Fibroblast of lung (primary cell): ENCODE measurements around the gene FCHO2. TPM values are rescaled to one million over a fixed set of nuclear protein-coding genes. Genes with fewer than 3 reads are reported as not detected.
A peak's percentile ranks its signal among the peaks of the same experiment; 100 is the strongest.
"Not testable (repeated sequence)": the region's sequence is repeated elsewhere in the genome, so short reads cannot be mapped to it uniquely, and the experiment has no call there.

Experiments used
- DNase-seq, 2 donors: peaks; one replicate each; pipeline versions ENCODE4 v3.0.0 to v3.0.0-alpha.2; 2010; ENCODE audit warnings: low read depth in 2 of 2
- H2AFZ ChIP-seq: 2 replicates; pipeline ENCODE4 v1.5.1; 2012; ENCODE audit warnings: low read length, control low read depth, inconsistent platforms
- H3K27ac ChIP-seq: 2 replicates; pipeline ENCODE4 v1.5.1; 2011; ENCODE audit warnings: low read length, control low read depth; ENCODE audit not compliant: insufficient read depth
- H3K27me3 ChIP-seq: 2 replicates; pipeline ENCODE4 v1.5.1; 2011; ENCODE audit warnings: mild to moderate bottlenecking, low read length; ENCODE audit not compliant: control insufficient read depth, insufficient read depth
- H3K36me3 ChIP-seq: 2 replicates; pipeline ENCODE4 v1.5.1; 2011; ENCODE audit warnings: low read length; ENCODE audit not compliant: control insufficient read depth, insufficient read depth
- H3K4me1 ChIP-seq: 2 replicates; pipeline ENCODE4 v1.5.1; 2011; ENCODE audit warnings: low read length; ENCODE audit not compliant: control insufficient read depth, insufficient read depth; ENCODE audit errors: extremely low read depth
- H3K4me2 ChIP-seq: 2 replicates; pipeline ENCODE4 v1.5.1; 2011; ENCODE audit warnings: low read length, control low read depth; ENCODE audit not compliant: insufficient read depth; ENCODE audit errors: extremely low read depth
- H3K4me3 ChIP-seq, 4 experiments: fragments of 200-600 bp in 1 of 4; sonication (generic) in 1 of 4; replicated peaks in 1 of 4; 2 replicates each; pipeline ENCODE4 v1.5.1; 2011 to 2016; ENCODE audit warnings: low read length in 4 of 4, low read depth in 3 of 4, mild to moderate bottlenecking in 3 of 4, control low read depth in 2 of 4, inconsistent platforms in 1 of 4, mixed read lengths in 1 of 4; ENCODE audit not compliant: insufficient read depth in 1 of 4; ENCODE audit errors: control extremely low read depth in 1 of 4
- H3K79me2 ChIP-seq: 2 replicates; pipeline ENCODE4 v1.5.1; 2012; ENCODE audit warnings: mild to moderate bottlenecking, low read length, inconsistent platforms; ENCODE audit not compliant: control insufficient read depth, insufficient read depth
- H3K9ac ChIP-seq: 2 replicates; pipeline ENCODE4 v1.5.1; 2011; ENCODE audit warnings: mild to moderate bottlenecking, low read length, control low read depth; ENCODE audit not compliant: insufficient read depth
- H3K9me3 ChIP-seq: 2 replicates; pipeline ENCODE4 v1.5.1; 2012; ENCODE audit warnings: low read depth, low read length; ENCODE audit not compliant: control insufficient read depth, insufficient read depth
- H4K20me1 ChIP-seq: 2 replicates; pipeline ENCODE4 v1.5.1; 2011; ENCODE audit warnings: low read length; ENCODE audit not compliant: control insufficient read depth, insufficient read depth; ENCODE audit errors: extremely low read depth
- EZH2 ChIP-seq: IDR thresholded peaks from 2 replicates; pipeline ENCODE4 v1.5.1; 2012; ENCODE audit warnings: low read length, control low read depth, mild to moderate bottlenecking; ENCODE audit errors: missing control alignments
- polyA plus RNA-seq, 2 donors: library from polyadenylated mRNA; depleted of rRNA in 1 of 2; stranded (reverse) in 1 of 2; unstranded in 1 of 2; fragments of >200 nt; gene quantifications; 2 replicates each; pipeline ENCODE4 v1.2.1, GENCODE V29; 2011 to 2012; ENCODE audit warnings: missing spikeins in 1 of 2
- total RNA-seq: library from RNA; depleted of rRNA; stranded (reverse); fragments of >200 nt; gene quantifications from 2 replicates; pipeline ENCODE4 v1.2.1, GENCODE V29; 2014
- TF ChIP-seq, protein P1 (sequence below), 2 donors: IDR thresholded peaks in 1 of 2; conservative IDR thresholded peaks in 1 of 2; 1 replicate in 1 of 2; 2 replicates in 1 of 2; pipeline ENCODE4 v1.5.1; 2011 to 2012; ENCODE audit warnings: low read length in 2 of 2, control low read depth in 1 of 2, inconsistent platforms in 1 of 2, low read depth in 1 of 2, mild to moderate bottlenecking in 1 of 2

FCHO2 gene
- total and polyA plus RNA-seq, 2 donors (not counting 1 experiment from before 2014, with no cell fraction given): 11.3 to 19.2 TPM

DNA sequence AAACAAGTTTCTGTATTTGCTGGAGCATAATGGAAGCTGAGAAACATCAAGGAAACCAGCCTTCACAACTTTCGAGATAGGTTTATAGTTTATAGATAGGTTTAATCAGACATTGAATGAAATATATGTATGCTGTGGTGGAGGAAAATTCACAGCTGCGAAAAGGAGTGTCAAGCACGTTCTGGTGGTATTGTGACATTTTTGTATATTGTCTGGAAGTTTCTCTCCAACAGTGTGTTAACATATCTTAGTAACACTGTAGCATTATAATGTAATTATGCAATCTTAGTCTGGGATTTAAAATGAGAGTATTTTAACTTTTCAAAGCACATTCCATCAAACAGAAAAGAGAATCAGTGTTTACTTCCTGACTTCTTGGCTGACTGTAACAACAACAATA, 50.0 kb downstream of the FCHO2 start:
- Histone ChIP-seq H3K4me2 (no peak overlapping the region), H3K4me1 (no peaks in the 10 kb centered on the region), H2AFZ (no peak overlapping the region), H4K20me1 (no peaks in the 10 kb centered on the region), H3K27me3 (no peaks in the 10 kb centered on the region), H3K27ac (no peak overlapping the region), H3K4me3 (no peak overlapping the region), H3K9ac (no peak overlapping the region), H3K36me3 (no peaks in the 10 kb centered on the region), H3K79me2 (no peaks in the 10 kb centered on the region), H3K9me3 (no peaks in the 10 kb centered on the region)
- DNase-seq: no peak
- TF ChIP-seq, protein P1, sequence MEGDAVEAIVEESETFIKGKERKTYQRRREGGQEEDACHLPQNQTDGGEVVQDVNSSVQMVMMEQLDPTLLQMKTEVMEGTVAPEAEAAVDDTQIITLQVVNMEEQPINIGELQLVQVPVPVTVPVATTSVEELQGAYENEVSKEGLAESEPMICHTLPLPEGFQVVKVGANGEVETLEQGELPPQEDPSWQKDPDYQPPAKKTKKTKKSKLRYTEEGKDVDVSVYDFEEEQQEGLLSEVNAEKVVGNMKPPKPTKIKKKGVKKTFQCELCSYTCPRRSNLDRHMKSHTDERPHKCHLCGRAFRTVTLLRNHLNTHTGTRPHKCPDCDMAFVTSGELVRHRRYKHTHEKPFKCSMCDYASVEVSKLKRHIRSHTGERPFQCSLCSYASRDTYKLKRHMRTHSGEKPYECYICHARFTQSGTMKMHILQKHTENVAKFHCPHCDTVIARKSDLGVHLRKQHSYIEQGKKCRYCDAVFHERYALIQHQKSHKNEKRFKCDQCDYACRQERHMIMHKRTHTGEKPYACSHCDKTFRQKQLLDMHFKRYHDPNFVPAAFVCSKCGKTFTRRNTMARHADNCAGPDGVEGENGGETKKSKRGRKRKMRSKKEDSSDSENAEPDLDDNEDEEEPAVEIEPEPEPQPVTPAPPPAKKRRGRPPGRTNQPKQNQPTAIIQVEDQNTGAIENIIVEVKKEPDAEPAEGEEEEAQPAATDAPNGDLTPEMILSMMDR (conservative IDR thresholded peaks at IDR 0.05 in 1 of 2, IDR thresholded peaks at IDR 0.05 in 1 of 2; ENCODE audit: low read depth in 1 of 2, low read length in 2 of 2): no peak
- no peak for TF ChIP-seq EZH2

DNA sequence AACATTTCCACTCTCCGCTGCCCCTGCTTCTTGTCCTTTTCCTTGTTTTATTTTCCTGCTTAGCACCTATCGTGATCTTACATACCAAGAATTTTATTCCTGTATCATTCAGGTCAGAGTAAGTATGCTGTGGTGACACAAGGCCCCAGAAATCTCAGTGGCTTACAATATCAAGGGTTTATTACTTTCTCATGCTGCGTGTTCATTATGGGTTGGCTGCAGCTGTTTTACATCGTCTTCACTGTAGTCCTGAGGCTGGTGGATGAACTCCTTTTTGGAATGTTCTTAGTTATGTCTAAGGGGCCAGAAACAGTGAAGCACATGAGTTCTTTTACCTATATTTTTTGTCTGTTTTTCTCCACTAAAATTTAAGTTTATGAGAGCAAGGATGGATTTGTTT, 51.2 kb downstream of the FCHO2 start:
- peak in 1 of 2 donors; percentile 30 for DNase-seq
- H3K27ac ChIP-seq: no peak overlapping the region
- no peak overlapping the region for H3K4me2 ChIP-seq
- H3K9me3 ChIP-seq: no peaks in the 10 kb centered on the region
- H3K79me2 ChIP-seq: no peaks in the 10 kb centered on the region
- H3K9ac ChIP-seq: no peak overlapping the region
- H3K36me3 ChIP-seq: no peaks in the 10 kb centered on the region
- H3K4me1 ChIP-seq: no peaks in the 10 kb centered on the region
- H4K20me1 ChIP-seq: no peaks in the 10 kb centered on the region
- H3K4me3 ChIP-seq: no peak overlapping the region
- H3K27me3 ChIP-seq: no peaks in the 10 kb centered on the region
- H2AFZ ChIP-seq: no peak overlapping the region
- TF ChIP-seq, protein P1 (conservative IDR thresholded peaks at IDR 0.05 in 1 of 2, IDR thresholded peaks at IDR 0.05 in 1 of 2; ENCODE audit: low read depth in 1 of 2, low read length in 2 of 2): no peak
- TF ChIP-seq EZH2: no peak

DNA sequence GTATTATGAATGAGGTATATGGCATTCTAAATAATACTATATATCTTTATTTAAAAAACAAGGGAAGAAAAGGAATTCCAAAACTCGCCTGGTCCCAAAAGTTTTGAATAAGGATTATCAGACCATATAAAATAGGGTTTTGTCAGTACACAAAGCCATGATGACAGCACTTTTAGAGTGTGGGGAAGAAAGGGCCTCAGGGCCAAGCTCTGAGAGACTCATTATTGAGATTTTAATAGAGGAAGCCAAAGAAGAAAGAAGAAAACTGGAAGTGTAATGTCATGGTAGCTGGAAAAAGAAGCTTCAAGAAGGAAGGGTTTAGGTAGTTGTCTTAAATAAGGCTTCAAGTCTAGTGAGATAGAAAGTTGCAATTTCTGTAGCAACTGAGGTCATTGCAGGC, 53.0 kb downstream of the FCHO2 start:
- no peaks in the 10 kb centered on the region for H4K20me1 ChIP-seq
- H3K36me3 ChIP-seq: no peaks in the 10 kb centered on the region
- H3K27ac ChIP-seq: no peak overlapping the region
- no peaks in the 10 kb centered on the region for H3K27me3 ChIP-seq
- TF ChIP-seq EZH2: no peak
- TF ChIP-seq, protein P1 (conservative IDR thresholded peaks at IDR 0.05 in 1 of 2, IDR thresholded peaks at IDR 0.05 in 1 of 2; ENCODE audit: low read depth in 1 of 2, low read length in 2 of 2): no peak
- no peak overlapping the region for H3K9ac ChIP-seq
- no peak overlapping the region for H3K4me3 ChIP-seq
- H3K9me3 ChIP-seq: no peaks in the 10 kb centered on the region
- H2AFZ ChIP-seq: no peak overlapping the region
- H3K4me1 ChIP-seq: no peaks in the 10 kb centered on the region
- no peaks in the 10 kb centered on the region for H3K79me2 ChIP-seq
- H3K4me2 ChIP-seq: no peak overlapping the region
- DNase-seq: no peak

DNA sequence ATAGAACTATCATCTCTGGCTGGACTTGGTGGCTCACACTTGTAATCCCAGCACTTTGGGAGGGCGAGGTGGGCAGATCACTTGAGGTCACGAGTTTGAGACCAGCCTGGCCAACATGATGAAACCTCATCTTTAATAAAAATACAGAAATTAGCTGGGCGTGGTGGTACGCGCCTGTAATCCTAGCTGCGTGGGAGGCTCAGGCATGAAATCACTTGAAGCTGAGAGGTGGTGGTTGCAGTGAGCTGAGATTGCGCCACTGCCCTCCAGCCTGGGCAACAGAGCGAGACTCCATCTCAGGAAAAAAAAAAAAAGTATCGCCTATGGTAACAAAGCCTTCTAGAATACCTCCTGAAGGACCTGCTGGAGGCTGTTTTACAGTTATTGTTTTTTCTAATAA, 55.8 kb downstream of the FCHO2 start:
- not testable (repeated sequence) for H3K4me2 ChIP-seq

More for the DNA sequence above, 55.8 kb downstream of the FCHO2 start:
- not testable (repeated sequence) for H3K9ac ChIP-seq, H4K20me1 ChIP-seq, H3K4me3 ChIP-seq, H2AFZ ChIP-seq, DNase-seq, H3K27me3 ChIP-seq, H3K27ac ChIP-seq, H3K36me3 ChIP-seq, H3K9me3 ChIP-seq, H3K4me1 ChIP-seq, H3K79me2 ChIP-seq
